ENCODE results near the gene AXIN1. TPM values are rescaled to one million over a fixed set of nuclear protein-coding genes. Genes with fewer than 3 reads are reported as not detected.
A peak's percentile ranks its signal among the peaks of the same experiment; 100 is the strongest.
"Not testable (repeated sequence)": the region's sequence is repeated elsewhere in the genome, so short reads cannot be mapped to it uniquely, and the experiment has no call there.

The AXIN1 gene
- total RNA-seq, 1 donor from 2014 or later: 22.4 TPM

DNA sequence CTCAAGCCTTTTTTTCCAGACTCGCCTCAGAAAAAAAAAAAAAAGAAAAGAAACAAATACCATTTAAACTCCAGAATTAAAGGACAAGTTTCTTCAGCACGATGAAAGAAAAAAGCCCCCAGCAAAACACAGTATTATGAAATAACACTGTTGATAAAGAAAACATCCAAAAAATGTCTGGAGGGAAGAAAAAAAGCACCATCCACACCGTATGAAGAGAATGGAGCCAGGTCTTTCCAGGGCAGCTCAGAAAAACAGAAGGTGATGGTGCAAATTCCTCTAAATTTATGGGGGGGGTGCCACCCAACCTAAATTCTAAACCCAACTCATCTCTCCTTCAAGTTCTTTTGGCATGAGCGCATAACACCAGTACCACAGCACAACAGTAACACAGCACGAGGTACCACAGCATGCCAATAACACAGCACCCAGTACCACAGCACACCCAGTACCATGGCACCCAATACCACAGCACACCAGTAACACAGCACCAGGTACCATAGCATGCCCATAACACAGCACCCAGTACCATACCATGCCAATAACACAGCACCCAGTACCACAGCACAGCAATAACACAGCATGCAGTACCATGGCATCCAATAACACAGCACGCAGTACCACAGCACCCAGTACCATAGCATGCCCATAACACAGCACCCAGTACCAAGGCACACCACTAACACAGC is 19.0 kb downstream of the AXIN1 start:
- Histone ChIP-seq H3K36me3 (no peaks in the 10 kb centered on the region), H3K4me3 (no peak overlapping the region), H3K9me3 (no peaks in the 10 kb centered on the region), H3K4me1 (peaks cover 33% of the 10 kb centered on the region), H3K27ac (no peak overlapping the region), H3K27me3 (ENCODE audit: low read depth) (no peaks in the 10 kb centered on the region)
- DNase-seq: no peak
- TF ChIP-seq, protein P1, sequence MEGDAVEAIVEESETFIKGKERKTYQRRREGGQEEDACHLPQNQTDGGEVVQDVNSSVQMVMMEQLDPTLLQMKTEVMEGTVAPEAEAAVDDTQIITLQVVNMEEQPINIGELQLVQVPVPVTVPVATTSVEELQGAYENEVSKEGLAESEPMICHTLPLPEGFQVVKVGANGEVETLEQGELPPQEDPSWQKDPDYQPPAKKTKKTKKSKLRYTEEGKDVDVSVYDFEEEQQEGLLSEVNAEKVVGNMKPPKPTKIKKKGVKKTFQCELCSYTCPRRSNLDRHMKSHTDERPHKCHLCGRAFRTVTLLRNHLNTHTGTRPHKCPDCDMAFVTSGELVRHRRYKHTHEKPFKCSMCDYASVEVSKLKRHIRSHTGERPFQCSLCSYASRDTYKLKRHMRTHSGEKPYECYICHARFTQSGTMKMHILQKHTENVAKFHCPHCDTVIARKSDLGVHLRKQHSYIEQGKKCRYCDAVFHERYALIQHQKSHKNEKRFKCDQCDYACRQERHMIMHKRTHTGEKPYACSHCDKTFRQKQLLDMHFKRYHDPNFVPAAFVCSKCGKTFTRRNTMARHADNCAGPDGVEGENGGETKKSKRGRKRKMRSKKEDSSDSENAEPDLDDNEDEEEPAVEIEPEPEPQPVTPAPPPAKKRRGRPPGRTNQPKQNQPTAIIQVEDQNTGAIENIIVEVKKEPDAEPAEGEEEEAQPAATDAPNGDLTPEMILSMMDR (IDR thresholded peaks at IDR 0.05): no peak
- intact Hi-C loops (cut with DNase I): no loop called here
- ATAC-seq: no peak

DNA sequence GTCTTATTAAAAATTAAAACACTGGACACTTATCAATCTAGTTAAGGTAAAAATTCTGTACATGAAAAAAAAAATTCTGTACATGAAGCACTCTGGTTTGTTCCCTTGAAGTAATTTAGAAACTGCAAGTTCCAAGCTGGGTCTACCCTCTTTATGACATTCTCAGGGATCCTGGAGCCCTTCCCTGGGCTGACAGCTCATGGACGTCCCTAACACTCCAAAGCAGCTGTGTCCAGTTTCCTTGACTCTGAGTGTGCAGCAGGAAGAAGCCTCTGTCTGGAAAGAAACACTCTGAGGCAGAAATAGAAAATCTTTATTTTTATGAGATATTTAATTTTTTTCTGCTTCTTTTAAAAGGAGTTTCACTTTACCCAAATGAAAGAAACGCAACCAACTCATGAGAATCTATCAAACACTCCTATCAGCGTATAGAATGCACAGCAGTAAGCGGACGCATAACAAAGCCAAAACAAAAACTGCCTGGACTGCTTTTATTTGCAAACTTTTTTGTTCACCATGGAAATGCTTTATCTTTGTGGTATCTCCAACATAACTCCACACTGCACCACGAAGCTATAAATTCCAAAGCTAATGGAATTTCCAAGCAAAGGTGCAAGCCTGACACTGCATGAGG is 21.2 kb downstream of the AXIN1 start:
- H3K4me3 ChIP-seq; H3K27me3 ChIP-seq (ENCODE audit: low read depth); intact Hi-C loops (cut with DNase I); H3K9me3 ChIP-seq; H3K36me3 ChIP-seq; DNase-seq; ATAC-seq: not testable (repeated sequence)
- Histone ChIP-seq H3K27ac (peak overlapping the region; percentile 36), H3K4me1 (peaks cover 43% of the 10 kb centered on the region)

DNA sequence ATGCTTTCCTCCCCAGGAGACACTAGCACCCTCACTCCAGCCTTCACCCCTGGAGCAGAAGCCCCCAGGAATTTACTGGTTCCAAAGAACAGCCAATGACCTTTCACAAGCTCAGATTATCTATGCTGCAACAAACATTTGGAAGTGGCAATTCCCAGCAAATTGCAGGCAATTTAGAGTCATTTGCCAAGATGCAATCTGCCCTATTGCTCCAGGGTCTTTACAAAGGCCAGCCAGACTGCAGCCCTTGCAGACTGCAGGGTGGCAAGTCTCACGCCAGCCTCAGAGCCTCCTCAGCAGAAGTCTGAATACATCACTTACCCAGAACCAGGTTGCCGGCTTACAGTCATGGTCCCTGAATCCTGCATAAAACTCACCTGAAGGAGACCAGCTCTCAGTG is 21.8 kb downstream of the AXIN1 start:
- no peak for DNase-seq
- ATAC-seq: no peak
- TF ChIP-seq, protein P1 (IDR thresholded peaks at IDR 0.05): no peak
- Histone ChIP-seq H3K36me3 (no peaks in the 10 kb centered on the region), H3K27ac (no peak overlapping the region), H3K27me3 (ENCODE audit: low read depth) (no peaks in the 10 kb centered on the region), H3K4me1 (peaks cover 43% of the 10 kb centered on the region), H3K4me3 (no peak overlapping the region), H3K9me3 (no peaks in the 10 kb centered on the region)
- intact Hi-C loops (cut with DNase I): no loop called here

DNA sequence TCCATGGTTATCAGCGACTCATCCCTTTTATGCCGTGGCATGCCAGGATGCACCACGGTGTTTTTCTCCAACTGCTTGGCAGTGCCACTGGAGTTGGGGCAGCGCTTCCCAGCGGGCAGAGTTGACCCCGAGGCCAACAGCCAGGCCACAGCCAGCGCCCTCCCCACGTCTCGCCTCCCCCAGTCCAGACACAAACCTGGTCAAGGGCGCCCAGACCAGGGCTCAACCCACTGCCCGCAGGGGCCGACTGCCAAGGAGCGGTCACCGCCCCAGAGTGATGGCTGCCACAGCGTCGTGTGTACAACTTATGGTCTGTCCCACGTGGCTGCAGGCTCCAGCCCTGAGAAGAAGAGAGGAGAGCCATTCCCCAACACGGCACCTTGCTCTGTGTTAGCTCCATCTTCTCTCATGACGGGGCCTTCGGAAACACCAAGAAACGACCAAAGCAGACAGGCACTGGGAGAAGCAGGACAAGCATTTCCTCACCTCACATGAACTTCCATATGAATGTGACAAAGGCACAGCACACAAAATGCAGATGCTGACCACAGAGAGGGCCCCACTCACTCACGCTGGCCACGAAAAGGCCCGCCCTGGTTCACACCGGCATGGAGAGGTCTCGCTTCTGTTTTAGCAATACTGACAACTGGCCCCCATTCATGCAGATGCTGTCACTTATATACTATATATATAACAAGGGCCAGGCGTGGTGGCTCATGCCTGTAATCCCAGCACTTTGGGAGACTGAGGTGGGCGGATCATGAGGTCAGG is 27.0 kb downstream of the AXIN1 start:
- H3K4me3 ChIP-seq: peak overlapping the region; percentile 40
- H3K4me1 ChIP-seq: peaks cover 58% of the 10 kb centered on the region
- H3K27me3 ChIP-seq (ENCODE audit: low read depth): no peaks in the 10 kb centered on the region
- TF ChIP-seq, protein P1 (IDR thresholded peaks at IDR 0.05): no peak
- ATAC-seq (no peak), DNase-seq (no peak)
- intact Hi-C loops (cut with DNase I): no loop called here
- H3K36me3 ChIP-seq: no peaks in the 10 kb centered on the region
- peak overlapping the region; percentile 89 for H3K27ac ChIP-seq
- H3K9me3 ChIP-seq: no peaks in the 10 kb centered on the region

DNA sequence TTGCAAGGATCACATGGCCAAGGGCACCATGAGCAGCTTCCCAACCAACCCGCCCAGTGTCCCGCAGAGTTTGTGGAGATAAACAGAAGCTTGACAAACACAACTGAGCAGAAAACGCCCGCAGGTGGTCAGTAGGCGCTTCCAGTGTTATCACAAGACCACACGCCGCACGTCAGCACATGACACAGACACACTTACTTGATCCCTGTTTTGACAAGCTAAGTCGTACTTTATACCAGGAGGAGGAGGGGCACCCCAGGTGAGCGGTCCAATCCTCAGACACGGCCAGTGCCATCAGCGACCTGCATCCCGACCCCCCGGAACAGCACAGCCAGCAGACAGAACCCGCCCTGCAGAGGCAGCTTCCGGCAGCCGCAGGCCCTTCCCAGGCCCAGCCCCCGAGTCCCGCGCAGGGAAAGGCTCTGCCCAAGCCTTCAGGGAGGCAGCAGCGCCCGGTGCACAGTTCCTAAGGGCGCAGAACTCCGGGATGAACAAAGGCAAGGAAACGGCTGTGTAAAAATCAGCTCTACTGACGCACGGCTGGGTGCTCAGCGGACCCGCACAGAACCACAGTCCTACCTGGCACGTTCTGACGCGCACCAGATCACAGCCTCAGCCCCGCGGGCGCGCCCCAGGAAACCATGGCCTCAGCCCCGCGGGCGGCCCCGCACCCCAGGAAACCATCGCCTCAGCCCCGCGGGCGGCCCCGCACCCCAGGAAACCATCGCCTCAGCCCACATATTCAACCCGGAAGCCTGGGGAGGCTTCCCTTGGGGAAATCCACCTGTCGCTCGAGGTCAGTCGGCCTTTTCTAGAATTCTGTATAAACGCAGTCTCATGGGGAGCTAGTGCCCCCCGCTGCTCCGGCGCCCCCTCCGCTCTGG is 27.8 kb downstream of the AXIN1 start:
- Histone ChIP-seq H3K4me3 (peak overlapping the region; percentile 40), H3K27ac (peak overlapping the region; percentile 89), H3K4me1 (peaks cover 53% of the 10 kb centered on the region), H3K36me3 (no peaks in the 10 kb centered on the region), H3K27me3 (ENCODE audit: low read depth) (no peaks in the 10 kb centered on the region), H3K9me3 (no peaks in the 10 kb centered on the region)
- DNase-seq (no peak), ATAC-seq (no peak)
- TF ChIP-seq, protein P1 (IDR thresholded peaks at IDR 0.05): no peak
- intact Hi-C loops (cut with DNase I): no loop called here

All from lower lobe of right lung (tissue), 2 donors.